ENCODE data around the gene HCRT.
A peak's percentile ranks its signal among the peaks of the same experiment; 100 is the strongest.
"Not testable (repeated sequence)": the region's sequence is repeated elsewhere in the genome, so short reads cannot be mapped to it uniquely, and the experiment has no call there.

HCRT gene

GRCh38 chr17:42197564-42198156 lies 12.4 kb upstream of the HCRT start:
- DNase-seq: no peak

DNA sequence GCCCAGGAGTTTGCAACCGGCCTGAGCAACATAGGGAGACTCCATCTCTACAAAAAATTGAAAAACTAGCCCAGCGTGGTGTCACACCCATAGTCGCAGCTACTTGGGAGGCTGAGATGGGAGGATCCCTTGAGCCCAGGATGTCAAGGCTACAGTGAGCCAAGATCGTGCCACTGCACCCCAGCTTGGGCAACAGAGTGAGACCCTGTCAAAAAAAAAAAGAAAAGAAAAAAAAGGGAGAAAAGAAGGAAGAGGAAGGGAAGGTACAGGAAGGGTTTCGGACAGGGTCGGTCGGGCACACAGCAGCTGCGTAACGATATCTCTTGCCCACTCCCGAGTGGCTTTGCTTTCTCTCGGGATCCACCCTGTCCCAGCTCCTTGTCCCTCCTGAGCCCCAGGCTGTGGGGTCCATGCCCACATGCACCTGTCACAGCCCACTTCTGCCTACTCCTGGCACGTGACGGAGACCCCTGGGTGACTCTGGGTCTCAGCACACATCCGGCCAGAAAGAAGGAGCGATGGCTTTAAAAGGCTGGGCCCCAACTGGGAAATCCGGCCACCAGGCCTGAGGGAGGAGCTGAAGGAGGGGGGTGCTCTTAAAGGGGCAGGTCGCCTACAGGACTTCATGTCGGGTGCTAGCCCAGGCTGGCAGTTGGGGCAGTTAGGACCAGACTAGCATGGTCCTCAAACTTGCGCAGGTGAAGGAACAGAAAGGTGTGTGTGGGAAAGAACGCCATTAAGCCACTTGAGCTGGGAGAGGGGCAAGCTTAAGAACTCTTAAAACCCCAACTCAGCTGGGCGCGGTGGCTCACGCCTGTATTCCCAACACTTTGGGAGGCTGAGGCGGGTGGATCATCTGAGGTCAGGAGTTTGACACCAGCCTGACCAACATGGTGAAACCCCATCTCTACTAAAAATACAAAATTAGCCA lies 9.0 kb upstream of the HCRT start, which contains the start of gene GHDC:
TSS of gene GHDC (minus strand) at position 526 of the 931 bp plus-strand sequence. CDS start 913 bp downstream, outside the sequence.
- DNase-seq: peak; percentile 70

DNA sequence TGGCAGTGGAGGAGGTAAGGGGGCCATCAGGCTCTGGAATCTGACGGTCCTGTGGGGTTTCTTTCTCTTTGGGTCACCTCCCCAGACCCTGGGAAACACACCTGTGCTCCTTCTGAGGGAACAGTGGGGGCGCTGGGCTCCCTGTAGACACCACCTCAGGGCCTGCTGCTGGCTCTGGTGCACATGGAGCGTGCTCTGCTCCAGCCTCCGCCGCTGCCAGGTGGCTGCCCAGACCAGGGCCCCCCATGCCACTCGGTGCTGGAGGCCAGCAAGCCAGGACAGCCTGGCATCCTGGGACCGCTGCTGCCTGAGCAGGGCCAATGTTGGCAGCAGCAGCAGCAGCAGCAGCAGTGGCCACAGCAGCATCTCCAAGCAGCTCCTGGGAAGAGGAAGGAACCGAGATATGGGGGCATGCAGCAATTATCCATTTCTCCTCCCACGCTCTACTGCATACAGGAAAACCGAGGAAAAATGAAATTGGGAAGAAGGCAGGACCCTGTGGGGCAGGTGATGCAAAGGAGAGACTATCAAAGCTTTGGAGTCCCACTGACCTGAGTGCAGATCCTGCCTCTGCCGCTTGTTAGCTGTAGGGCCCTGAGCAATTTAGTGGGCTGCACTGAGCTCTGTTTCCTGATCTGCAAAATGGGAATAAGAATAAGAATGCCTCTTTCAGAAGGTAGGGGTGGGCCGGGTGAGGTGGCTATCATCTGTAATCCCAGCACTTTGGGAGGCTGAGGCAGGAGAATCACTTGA lies 8.1 kb upstream of the HCRT start:
- DNase-seq: no peak

GRCh38 chr17:42192189-42193126 lies 7.2 kb upstream of the HCRT start:
- no peak for DNase-seq

GRCh38 chr17:42191275-42191608 lies 6.0 kb upstream of the HCRT start:
- DNase-seq: no peak

DNA sequence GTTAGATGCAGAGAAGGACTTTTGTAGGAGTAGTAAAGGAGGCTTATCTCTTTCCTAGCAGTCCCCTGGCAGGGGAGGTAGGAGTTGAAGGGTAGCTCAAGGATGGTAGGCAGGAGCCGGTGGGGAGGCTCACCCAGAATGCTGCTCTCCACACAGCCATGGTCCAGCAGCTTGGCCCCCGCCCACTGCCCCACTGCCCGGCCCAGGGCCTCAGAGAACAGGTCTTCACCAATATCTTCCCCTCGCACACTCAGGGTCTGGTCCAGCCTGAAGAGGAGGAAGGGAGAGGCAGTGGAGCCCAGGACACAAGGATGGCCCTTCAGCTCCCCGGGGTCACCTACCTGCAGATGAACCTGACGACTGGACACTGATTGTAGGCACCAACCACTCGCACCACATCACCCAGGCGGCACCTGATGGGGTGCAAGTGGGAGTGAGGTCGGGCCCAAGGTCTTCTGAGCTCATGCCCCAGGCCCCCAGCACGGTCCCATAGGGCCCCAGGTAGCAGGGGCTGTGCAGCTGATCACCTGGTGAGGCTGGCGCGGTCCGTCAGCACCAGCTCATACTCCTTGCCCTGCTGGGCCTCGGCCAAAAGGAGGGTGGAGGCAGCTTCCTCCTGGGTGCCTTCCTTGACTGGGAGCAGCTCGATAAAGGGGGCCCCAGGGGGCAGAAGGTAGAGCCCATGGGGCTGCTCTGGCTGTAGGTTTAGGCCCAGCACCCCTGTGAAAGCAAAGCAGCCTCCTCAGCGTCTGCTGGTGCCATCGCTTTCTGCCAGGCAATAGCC lies 5.4 kb upstream of the HCRT start:
- no peak for DNase-seq

- no peak for DNase-seq
Measured at GRCh38 chr17:42189651-42189965, 4.4 kb upstream of the HCRT start.

DNA sequence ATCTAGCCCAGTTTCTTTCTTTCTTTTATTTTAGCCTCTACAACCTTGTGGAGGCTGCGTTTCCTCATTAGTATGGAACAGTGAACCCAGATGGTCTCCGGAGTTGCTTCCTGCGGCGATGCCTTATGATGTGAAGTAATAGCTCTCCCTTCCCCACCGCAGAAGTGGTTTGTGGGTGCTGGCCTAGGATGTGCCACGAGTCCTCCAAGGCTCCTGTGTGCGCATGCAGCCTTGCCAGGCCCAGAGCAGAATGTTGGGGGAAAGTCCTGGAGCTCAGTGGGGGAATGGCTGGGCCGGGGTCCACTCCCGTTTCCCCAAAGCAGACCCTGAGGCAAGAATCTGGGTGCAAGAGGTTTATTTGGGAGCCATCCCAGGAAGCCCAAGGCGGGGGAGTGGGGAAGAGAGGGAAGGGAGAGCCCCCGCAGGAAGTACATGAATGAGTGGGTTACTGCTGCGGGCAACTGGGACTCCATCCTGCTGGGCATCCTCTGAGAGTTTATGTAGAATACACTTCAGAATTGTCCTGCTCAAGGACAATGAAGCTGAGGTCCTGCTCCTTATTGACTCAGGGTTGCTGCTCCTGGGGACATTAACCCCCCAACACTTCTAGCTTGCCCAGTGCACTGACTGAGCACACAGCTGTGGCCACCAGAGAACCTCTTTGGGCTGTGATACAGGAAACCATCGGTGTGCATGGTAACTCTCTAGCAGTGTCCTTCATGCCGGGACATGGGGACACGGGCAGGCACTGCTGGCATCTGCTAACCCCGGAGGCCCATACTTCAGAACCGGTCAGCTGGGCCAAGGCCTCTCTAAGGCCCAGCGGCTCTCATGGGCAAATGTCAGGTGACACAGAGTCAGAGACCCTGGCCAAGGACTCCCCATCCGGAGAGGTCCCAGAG lies 3.7 kb upstream of the HCRT start:
- no peak for DNase-seq

GRCh38 chr17:42187833-42188232 lies 2.6 kb upstream of the HCRT start:
- no peak for DNase-seq

GRCh38 chr17:42186191-42186590 lies 939 bp upstream of the HCRT start:
- not testable (repeated sequence) for DNase-seq

- no peak for DNase-seq
Measured at GRCh38 chr17:42185621-42185930, 324 bp upstream of the HCRT start.

- DNase-seq: peak; percentile 79
Measured at GRCh38 chr17:42183741-42184711, 1.2 kb downstream of the HCRT start.

DNA sequence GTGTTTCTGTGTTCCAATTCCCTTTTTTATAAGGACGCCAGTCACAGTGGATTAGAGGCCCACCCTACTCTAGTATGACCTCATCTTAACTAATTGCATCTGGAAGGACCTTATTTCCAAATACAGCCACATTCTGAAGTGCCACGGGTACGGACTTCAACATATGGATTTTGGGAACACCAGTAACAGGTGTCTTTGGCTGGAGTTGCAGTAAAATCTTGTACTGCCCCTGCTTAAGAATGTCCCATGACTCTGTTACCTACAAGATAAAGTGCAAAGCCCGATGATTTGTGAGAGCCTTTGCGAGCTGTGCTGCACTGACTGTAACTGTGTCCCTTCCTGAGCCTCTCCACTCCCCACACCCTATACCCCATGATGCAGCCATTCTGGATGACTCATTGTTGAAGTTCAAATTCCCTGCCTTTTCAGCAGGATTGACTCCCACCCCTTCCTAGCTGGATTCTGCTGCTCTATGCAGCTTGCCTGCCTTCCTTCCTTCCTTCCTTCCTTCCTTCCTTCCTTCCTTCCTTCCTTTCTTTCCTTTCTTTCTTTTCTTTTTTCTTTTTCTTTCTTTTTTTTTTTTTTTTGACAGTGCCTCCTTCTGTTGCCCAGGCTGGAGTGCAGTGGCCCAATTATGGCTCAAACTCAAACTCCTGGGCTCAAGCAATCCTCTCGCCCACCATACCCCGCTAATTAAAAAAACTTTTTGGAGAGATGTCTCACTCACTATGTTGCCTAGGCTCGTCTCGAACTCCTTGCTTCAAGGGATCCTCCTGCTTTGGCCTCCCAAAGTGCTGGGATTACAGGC lies 2.1 kb downstream of the HCRT start:
- no peak for DNase-seq

DNA sequence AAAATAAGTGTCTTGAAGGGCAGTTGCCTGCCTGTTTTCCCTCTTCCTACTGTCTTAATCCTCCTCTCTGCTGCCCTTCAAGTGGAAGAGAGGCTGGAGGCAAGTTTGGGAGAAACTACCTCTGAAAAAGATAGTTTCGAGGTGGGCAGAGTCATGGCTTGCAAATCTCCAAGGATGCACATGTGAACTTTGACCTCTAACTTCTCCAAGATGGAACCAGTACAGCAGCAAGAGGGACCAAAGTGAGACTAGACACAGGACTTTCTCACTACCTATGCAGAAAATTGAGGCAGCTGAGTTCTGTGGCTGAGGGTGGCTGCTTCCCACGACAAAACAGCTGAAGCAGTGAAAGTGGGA lies 3.4 kb downstream of the HCRT start:
- DNase-seq: no peak

DNA sequence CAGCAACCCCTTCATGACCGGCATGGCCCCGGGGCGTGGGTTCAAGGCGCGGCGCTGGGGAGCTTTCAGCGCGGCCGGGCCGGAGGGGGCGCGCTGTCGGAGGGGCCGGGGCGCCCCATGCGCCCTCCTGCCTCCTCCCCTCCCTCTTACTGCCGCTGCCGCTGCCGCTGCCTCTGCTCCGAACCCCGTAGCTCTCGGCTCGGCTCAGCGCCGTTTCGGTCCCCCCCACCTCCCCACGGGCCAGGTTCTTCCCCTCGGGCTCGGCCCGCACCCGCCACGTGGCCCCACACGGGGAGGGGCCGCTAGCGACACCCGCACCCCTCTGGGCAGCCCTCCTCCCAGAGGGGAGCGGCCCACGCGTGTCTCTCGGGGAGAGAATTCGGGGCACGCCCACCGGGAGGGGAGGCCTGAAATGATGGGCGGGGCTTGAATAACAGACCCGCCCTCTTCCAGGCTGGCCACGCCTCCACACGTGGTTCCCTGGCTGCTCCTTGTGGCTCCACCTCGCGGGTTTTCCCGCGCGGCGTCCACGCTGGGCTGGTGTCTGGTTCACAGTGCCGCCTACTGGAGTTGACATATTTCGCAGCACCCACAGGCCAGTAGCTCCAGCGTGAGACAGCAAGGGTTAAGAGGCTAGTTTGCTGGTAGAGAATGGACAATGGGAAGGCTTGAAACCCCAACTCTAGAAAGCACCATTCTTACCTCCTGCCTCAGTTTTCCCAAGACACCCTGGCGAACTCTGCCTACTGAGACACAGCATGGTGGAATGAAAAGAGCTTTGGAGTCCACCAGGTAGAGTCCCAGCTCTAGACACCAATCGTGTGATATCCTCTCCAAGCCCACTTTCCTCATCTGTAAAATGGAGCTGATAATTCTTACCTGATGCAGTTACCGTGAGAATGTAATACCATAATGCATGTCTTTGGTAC lies 4.1 kb downstream of the HCRT start, which contains the start of gene KCNH4:
TSS of gene KCNH4 (minus strand) at position 221 of the 929 bp plus-strand sequence. CDS start at position 24, 197 bp downstream.
- DNase-seq: peak; percentile 85

- DNase-seq: no peak
Measured at GRCh38 chr17:42180411-42180921, 4.8 kb downstream of the HCRT start.

GRCh38 chr17:42179911-42180410 lies 5.3 kb downstream of the HCRT start:
- DNase-seq: no peak
